Liver (tissue), 9 donors: Measurements from ENCODE around the gene ANKRD33. TPM values are rescaled to one million over a fixed set of nuclear protein-coding genes. Genes with fewer than 3 reads are reported as not detected.

Experiments
- DNase-seq: peaks from one replicate; pipeline ENCODE4 v3.0.0-alpha.2; 2017; ENCODE audit warnings: low spot score
- H3K27ac ChIP-seq, 2 donors: one replicate each; pipeline ENCODE4 v1.7.0; 2013; ENCODE audit warnings: inconsistent platforms in 2 of 2, low read length in 2 of 2, control low read depth in 1 of 2, low read depth in 1 of 2, mild to moderate bottlenecking in 1 of 2
- H3K27me3 ChIP-seq, 4 donors: one replicate each; pipeline versions ENCODE4 v1.6.1 to v1.7.0; 2013; ENCODE audit warnings: low read length in 3 of 4, inconsistent platforms in 1 of 4, mild to moderate bottlenecking in 1 of 4, moderate library complexity in 1 of 4; ENCODE audit not compliant: control insufficient read depth in 4 of 4, insufficient read depth in 4 of 4
- H3K36me3 ChIP-seq, 4 donors: one replicate each; pipeline versions ENCODE4 v1.6.1 to v1.7.0; 2013; ENCODE audit warnings: low read length in 3 of 4, mild to moderate bottlenecking in 3 of 4, low read depth in 1 of 4, moderate library complexity in 1 of 4; ENCODE audit not compliant: control insufficient read depth in 4 of 4, insufficient read depth in 3 of 4
- H3K4me1 ChIP-seq, 4 donors: one replicate each; pipeline versions ENCODE4 v1.6.1 to v1.7.0; 2013; ENCODE audit warnings: low read length in 3 of 4, mild to moderate bottlenecking in 3 of 4, moderate library complexity in 1 of 4; ENCODE audit not compliant: control insufficient read depth in 4 of 4, insufficient read depth in 4 of 4
- H3K4me3 ChIP-seq, 3 donors: one replicate each; pipeline versions ENCODE4 v1.6.1 to v1.7.0; 2013; ENCODE audit warnings: low read length in 3 of 3, control low read depth in 1 of 3, low read depth in 1 of 3, mild to moderate bottlenecking in 1 of 3
- H3K9ac ChIP-seq, 2 donors: one replicate each; pipeline ENCODE4 v1.7.0; 2013; ENCODE audit warnings: low read length in 2 of 2, mild to moderate bottlenecking in 2 of 2, moderate library complexity in 2 of 2, control low read depth in 1 of 2, low read depth in 1 of 2
- H3K9me3 ChIP-seq, 4 donors: one replicate each; pipeline versions ENCODE4 v1.6.1 to v1.7.0; 2013; ENCODE audit warnings: low read length in 3 of 4; ENCODE audit not compliant: control insufficient read depth in 4 of 4
- ATF3 ChIP-seq: IDR thresholded peaks from 2 replicates; pipeline ENCODE4 v1.6.1; 2016; ENCODE audit warnings: antibody characterized with exemption
- CTCF ChIP-seq: fragments of 150-350 bp; IDR thresholded peaks from 2 replicates; pipeline ENCODE4 v1.5.1; 2017; ENCODE audit warnings: improper control_type of control experiment, low read depth, low read length; ENCODE audit not compliant: missing input control
- EGR1 ChIP-seq, 2 donors: IDR thresholded peaks; 2 replicates each; pipeline ENCODE4 v1.6.1; 2016 to 2018; ENCODE audit warnings: antibody characterized with exemption in 2 of 2, low read depth in 2 of 2
- FOXA1 ChIP-seq: IDR thresholded peaks from 2 replicates; pipeline ENCODE4 v1.6.1; 2016; ENCODE audit warnings: antibody characterized with exemption
- FOXA2 ChIP-seq: IDR thresholded peaks from 2 replicates; pipeline ENCODE4 v1.6.1; 2016; ENCODE audit warnings: antibody characterized with exemption
- GABPA ChIP-seq, 2 donors: IDR thresholded peaks in 1 of 2; conservative IDR thresholded peaks in 1 of 2; 2 replicates each; pipeline ENCODE4 v1.6.1; 2016; ENCODE audit warnings: antibody characterized with exemption in 2 of 2, mild to moderate bottlenecking in 1 of 2, moderate library complexity in 1 of 2
- HNF4A ChIP-seq, 2 donors: conservative IDR thresholded peaks; 2 replicates each; pipeline ENCODE4 v1.6.1; 2016; ENCODE audit warnings: antibody characterized with exemption in 2 of 2, mild to moderate bottlenecking in 2 of 2
- HNF4G ChIP-seq: IDR thresholded peaks from 2 replicates; pipeline ENCODE4 v1.6.1; 2016; ENCODE audit warnings: antibody characterized with exemption
- JUND ChIP-seq, 2 donors: IDR thresholded peaks; 2 replicates each; pipeline ENCODE4 v1.6.1; 2016; ENCODE audit warnings: antibody characterized with exemption in 2 of 2
- MAX ChIP-seq: IDR thresholded peaks from 2 replicates; pipeline ENCODE4 v1.6.1; 2016; ENCODE audit warnings: antibody characterized with exemption
- NR2F2 ChIP-seq: IDR thresholded peaks from 2 replicates; pipeline ENCODE4 v1.6.1; 2016; ENCODE audit warnings: antibody characterized with exemption
- RAD21 ChIP-seq, 2 donors: IDR thresholded peaks; 2 replicates each; pipeline ENCODE4 v1.6.1; 2016; ENCODE audit warnings: antibody characterized with exemption in 2 of 2, mild to moderate bottlenecking in 2 of 2
- RXRA ChIP-seq, 2 donors: IDR thresholded peaks; 2 replicates each; pipeline ENCODE4 v1.6.1; 2017 to 2018; ENCODE audit warnings: antibody characterized with exemption in 2 of 2, mild to moderate bottlenecking in 1 of 2
- SP1 ChIP-seq: IDR thresholded peaks from 2 replicates; pipeline ENCODE4 v1.6.1; 2018; ENCODE audit warnings: antibody characterized with exemption, mild to moderate bottlenecking
- TAF1 ChIP-seq: conservative IDR thresholded peaks from 2 replicates; pipeline ENCODE4 v1.6.1; 2016; ENCODE audit warnings: antibody characterized with exemption, mild to moderate bottlenecking
- YY1 ChIP-seq: IDR thresholded peaks from 2 replicates; pipeline ENCODE4 v1.6.1; 2016; ENCODE audit warnings: antibody characterized with exemption, mild to moderate bottlenecking
- ZBTB33 ChIP-seq: IDR thresholded peaks from 2 replicates; pipeline ENCODE4 v1.6.1; 2016; ENCODE audit warnings: antibody characterized with exemption
- WGBS: extraction: QIAGEN DNeasy Blood & Tissue Kit; methylation state at CpG from one replicate; pipeline ENCODE4 v1.1.7; 2013; 5-methylcytosine and 5-hydroxymethylcytosine counted together
- polyA plus RNA-seq, 2 donors: library from polyadenylated mRNA; stranded (reverse) in 1 of 2; unstranded in 1 of 2; fragments of 200-250 nt in 1 of 2; fragments of >200 nt in 1 of 2; fragmentation: Nextera tagmentation in 1 of 2; extraction: Ambion mirVana in 1 of 2; gene quantifications; one replicate each; pipeline versions ENCODE4 v1.2.1 to v1.2.3, GENCODE V29; 2013 to 2015
- total RNA-seq, 2 donors: library from RNA; depleted of rRNA; stranded (reverse); fragments of >200 nt; gene quantifications; one replicate each; pipeline ENCODE4 v1.2.3, GENCODE V29; 2014
- donor health status: healthy.
- donor health status: healthy.
- donor health status: healthy.
- donor health status: healthy.
- donor health status: healthy.

ANKRD33 gene
- total and polyA plus RNA-seq, 4 donors: not detected

- no peak for DNase-seq
- H3K9me3 ChIP-seq: no peaks in the 10 kb centered on the region
- H3K27me3 ChIP-seq: no peaks in the 10 kb centered on the region
- WGBS: 90% methylated on average over 5 of the region's 5 CpGs
- peaks cover 13 to 31% (median 25%) of the 10 kb centered on the region in 4 donors for H3K4me1 ChIP-seq
- H3K9ac ChIP-seq: no peak overlapping the region
- peak overlapping the region in 1 of 2 donors; percentile 19 for H3K27ac ChIP-seq
- no peak overlapping the region for H3K4me3 ChIP-seq
- H3K36me3 ChIP-seq: no peaks in the 10 kb centered on the region
- TF ChIP-seq RAD21 (IDR thresholded peaks at IDR 0.05) (no peak), TAF1 (no peak), ATF3 (no peak), HNF4G (no peak), JUND (IDR thresholded peaks at IDR 0.05) (no peak), MAX (no peak), SP1 (no peak), HNF4A (conservative IDR thresholded peaks at IDR 0.05) (no peak), NR2F2 (no peak), RXRA (IDR thresholded peaks at IDR 0.05) (no peak), EGR1 (IDR thresholded peaks at IDR 0.05; ENCODE audit: low read depth in 2 of 2) (no peak), FOXA1 (no peak), FOXA2 (no peak), YY1 (no peak), CTCF (no peak), GABPA (IDR thresholded peaks at IDR 0.05 in 1 of 2, conservative IDR thresholded peaks at IDR 0.05 in 1 of 2) (no peak), ZBTB33 (no peak)
Measured at GRCh38 chr12:51924551-51925319, 36.8 kb downstream of the ANKRD33 start.

GRCh38 chr12:51925346-51926063 lies 37.6 kb downstream of the ANKRD33 start:
- no peak overlapping the region for H3K9ac ChIP-seq
- no peak for DNase-seq
- no peaks in the 10 kb centered on the region for H3K36me3 ChIP-seq
- no peak overlapping the region for H3K4me3 ChIP-seq
- H3K27me3 ChIP-seq: no peaks in the 10 kb centered on the region
- 49% methylated on average over 3 of the region's 3 CpGs for WGBS
- H3K9me3 ChIP-seq: no peaks in the 10 kb centered on the region
- H3K4me1 ChIP-seq: peaks cover 13 to 31% (median 25%) of the 10 kb centered on the region in 4 donors
- TF ChIP-seq RAD21 (IDR thresholded peaks at IDR 0.05): no peak
- peak overlapping the region; percentile 9 to 19 for H3K27ac ChIP-seq
